NCI-H1436 treated with DMSO at 0.1 percent for 48 hours (cell line): ENCODE data around the gene HK1.

Source experiments
- DNase-seq: peaks from one replicate; lab custom pipeline; 2025; lab: John Stamatoyannopoulos, UW

The HK1 gene

GRCh38 chr10:69348816-69349541, 70.7 kb downstream of the HK1 start:
- no peak for DNase-seq

- no peak for DNase-seq
Measured at GRCh38 chr10:69349542-69349888, 71.2 kb downstream of the HK1 start.

DNA sequence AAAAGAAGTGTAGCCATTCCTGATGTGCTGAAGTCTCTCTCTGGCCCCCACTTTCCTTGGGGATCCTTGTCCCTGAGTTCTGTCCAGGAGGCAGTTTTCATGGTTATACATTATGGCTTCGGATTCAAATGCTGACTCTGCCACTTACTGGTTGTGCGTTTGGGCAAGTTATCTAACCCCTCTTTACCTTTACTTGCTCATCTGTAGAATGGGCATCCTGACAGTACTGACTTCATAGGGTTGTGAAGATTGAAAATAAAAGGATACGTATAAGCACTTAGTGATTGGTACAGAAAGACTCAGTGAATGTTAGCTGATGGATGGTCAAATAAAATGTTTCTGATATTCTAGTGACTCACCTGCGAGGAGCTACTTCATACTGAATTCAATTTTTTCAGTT, 73.3 kb downstream of the HK1 start:
- DNase-seq: no peak

GRCh38 chr10:69352569-69353264, 74.4 kb downstream of the HK1 start:
- no peak for DNase-seq

- DNase-seq: no peak
Measured at GRCh38 chr10:69353977-69354635, 75.8 kb downstream of the HK1 start.

- no peak for DNase-seq
Measured at GRCh38 chr10:69356187-69356586, 77.9 kb downstream of the HK1 start.

DNA sequence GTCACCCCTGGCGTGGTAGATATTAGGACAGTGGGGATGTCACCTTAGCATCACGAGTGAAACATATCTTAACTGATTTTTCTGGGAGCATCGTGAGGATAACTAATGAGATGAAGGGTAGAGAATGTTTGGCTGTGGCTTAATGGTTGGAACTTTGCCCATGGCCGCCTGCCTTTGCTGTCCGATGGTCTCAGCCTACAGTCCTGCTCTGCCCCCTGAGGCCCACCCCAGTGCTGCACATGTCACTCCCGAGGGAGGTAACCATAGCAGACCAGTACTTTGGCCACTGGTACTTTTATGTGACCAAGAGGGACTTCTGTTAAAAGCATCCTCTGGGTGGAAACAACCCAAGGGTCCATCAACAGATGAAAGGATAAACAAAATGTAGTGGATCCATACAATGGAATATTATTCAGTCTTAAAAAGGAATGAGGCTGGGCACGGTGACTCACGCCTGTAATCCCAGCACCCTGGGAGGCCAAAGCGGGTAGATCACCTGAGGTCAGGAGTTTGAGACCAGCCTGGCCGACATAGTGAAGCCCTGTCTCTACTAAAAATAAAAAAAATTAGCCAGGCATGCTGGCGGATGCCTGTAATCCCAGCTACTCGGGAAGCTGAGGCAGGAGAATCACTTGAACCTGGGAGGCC, 80.0 kb downstream of the HK1 start:
- no peak for DNase-seq

- no peak for DNase-seq
Measured at GRCh38 chr10:69359148-69359547, 80.9 kb downstream of the HK1 start.

DNA sequence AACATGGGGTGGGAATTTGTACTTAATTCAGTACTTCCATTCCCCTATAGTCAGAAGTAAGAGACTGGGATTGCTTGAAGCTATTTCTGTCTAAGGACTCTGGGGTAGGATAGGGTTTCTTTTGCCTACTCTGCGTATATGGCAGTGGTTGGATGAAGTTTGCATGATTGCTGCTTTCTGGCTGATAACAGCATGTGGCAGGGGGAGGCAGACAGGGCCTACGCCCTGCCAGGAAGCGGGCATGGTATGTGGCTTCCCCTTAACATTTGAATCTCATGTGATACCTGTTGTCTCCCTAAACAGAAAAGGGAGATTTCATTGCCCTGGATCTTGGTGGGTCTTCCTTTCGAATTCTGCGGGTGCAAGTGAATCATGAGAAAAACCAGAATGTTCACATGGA, 81.3 kb downstream of the HK1 start:
- no peak for DNase-seq

- DNase-seq: no peak
Measured at GRCh38 chr10:69360485-69361302, 82.4 kb downstream of the HK1 start.

DNA sequence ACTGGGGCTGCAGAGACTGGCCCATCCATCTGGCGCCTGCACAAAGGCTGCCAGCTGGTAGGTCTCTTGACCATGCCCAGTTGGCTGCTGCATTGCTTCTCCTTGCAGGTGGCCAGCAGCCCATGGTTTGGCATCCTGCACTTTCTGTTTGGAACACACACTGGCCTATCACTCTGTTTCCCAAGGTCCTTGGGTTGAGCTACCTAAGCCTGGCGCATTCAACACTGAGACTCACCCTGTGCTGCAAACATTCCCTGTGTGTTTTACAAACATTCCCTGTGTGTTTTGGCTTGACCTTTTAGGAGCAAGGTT, 83.0 kb downstream of the HK1 start:
- DNase-seq: no peak

GRCh38 chr10:69362471-69362954, 84.2 kb downstream of the HK1 start:
- DNase-seq: no peak

DNA sequence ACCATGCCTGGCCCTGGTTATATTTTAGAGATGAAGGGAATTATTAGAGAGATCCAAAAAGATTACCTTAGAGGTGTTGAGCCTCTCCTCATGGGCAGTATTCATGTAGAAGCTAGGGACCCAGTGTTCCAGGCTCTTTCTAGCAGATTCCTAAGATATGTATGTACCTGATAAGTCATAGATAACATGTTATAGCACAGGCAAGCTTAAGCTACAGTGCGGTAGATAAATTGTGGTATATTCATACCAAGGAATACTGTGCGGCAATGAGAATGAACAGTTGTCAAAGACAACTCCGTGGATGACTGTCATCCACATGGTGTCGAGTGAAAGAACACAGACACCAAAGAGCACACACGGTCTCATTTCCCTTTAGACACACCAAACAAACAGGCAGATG, 85.4 kb downstream of the HK1 start:
- DNase-seq: no peak

GRCh38 chr10:69364232-69364940, 86.1 kb downstream of the HK1 start:
- no peak for DNase-seq

GRCh38 chr10:69366738-69367137, 88.4 kb downstream of the HK1 start:
- no peak for DNase-seq

- DNase-seq: no peak
Measured at GRCh38 chr10:69367469-69367868, 89.2 kb downstream of the HK1 start.

GRCh38 chr10:69372126-69372980, 94.1 kb downstream of the HK1 start:
- DNase-seq: no peak

DNA sequence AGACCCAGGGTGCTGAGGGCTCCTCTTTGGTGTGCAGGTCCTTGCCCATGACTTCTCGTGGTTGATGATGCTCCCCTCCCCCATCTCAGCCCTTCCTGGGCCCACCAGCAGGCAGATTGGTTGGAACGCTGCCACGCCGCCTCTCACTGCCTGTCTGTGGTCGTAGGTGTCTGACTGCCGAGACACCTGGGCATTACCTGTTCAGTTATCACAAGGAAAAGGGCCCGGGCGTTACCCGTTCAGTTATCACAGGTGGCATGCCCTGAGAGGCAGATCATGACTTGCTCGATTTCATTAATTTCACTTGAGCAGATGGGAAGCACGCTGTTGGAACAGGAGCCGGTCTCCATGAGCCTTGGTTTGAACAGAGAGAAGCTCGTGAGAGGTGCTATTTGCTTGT, 95.9 kb downstream of the HK1 start:
- no peak for DNase-seq

DNA sequence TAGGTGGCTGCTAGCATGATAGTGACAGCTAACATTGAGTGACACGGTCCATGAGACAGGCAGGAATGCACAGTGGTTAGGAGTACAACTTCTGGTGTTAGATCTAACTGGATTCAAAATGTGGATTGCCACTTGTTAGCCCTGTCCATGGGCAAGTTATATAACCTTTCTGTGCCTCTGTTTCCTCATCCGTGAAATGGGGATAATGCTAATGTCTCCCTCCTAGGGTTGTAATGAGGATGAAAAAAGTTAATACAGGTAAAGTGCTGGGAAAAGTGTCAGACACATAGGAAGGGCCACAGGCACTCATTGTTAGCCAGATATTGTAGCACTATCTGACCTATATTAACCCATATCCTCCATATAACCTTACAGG, 96.6 kb downstream of the HK1 start:
- no peak for DNase-seq
